Vagina (tissue), 2 donors: Measurements from ENCODE around the gene NDUFAB1.

Source experiments
- POLR2AphosphoS5 ChIP-seq, 2 donors: sonication (generic); formaldehyde crosslinking; IDR thresholded peaks; one replicate each; pipeline ENCODE4 v1.9.0; 2017; ENCODE audit warnings: antibody characterized with exemption in 2 of 2, mild to moderate bottlenecking in 2 of 2, low read depth in 1 of 2; ENCODE audit not compliant: insufficient read depth in 1 of 2
- TF ChIP-seq, protein P1 (sequence below), 3 experiments: fragments of 450-650 bp in 2 of 3; fragments of 200-600 bp in 1 of 3; sonication (generic) in 1 of 3; IDR thresholded peaks; one replicate each; pipeline ENCODE4 v1.5.1; 2017 to 2019; ENCODE audit warnings: antibody characterized with exemption in 3 of 3, mild to moderate bottlenecking in 2 of 3, moderate library complexity in 2 of 3

DNA sequence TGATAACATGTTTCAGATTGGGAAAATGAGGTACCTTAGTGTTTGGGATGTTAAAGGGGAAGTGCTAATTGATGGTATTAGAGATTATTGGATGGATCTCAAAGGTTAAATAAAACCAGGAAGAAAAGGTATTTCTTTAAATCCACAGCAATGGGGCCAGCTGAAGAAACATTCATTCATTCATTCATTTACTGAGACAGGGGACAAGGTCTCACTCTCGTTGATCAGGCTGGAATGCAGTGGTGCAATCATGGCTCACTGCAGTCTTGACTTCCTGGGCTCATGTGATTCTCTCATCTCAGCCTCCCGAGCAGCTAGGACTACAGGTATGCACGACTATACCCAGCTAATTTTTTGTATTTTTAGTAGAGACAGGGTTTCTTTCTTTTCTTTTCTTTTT lies 58.7 kb downstream of the NDUFAB1 start:
- TF ChIP-seq, protein P1, sequence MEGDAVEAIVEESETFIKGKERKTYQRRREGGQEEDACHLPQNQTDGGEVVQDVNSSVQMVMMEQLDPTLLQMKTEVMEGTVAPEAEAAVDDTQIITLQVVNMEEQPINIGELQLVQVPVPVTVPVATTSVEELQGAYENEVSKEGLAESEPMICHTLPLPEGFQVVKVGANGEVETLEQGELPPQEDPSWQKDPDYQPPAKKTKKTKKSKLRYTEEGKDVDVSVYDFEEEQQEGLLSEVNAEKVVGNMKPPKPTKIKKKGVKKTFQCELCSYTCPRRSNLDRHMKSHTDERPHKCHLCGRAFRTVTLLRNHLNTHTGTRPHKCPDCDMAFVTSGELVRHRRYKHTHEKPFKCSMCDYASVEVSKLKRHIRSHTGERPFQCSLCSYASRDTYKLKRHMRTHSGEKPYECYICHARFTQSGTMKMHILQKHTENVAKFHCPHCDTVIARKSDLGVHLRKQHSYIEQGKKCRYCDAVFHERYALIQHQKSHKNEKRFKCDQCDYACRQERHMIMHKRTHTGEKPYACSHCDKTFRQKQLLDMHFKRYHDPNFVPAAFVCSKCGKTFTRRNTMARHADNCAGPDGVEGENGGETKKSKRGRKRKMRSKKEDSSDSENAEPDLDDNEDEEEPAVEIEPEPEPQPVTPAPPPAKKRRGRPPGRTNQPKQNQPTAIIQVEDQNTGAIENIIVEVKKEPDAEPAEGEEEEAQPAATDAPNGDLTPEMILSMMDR (IDR thresholded peaks at IDR 0.05) = no peak
- no peak for TF ChIP-seq POLR2AphosphoS5 (IDR thresholded peaks at IDR 0.05; ENCODE audit: insufficient read depth in 1 of 2, low read depth in 1 of 2)
